Glutamatergic neuron (in vitro differentiated cells): Measurements from ENCODE around the gene STXBP1. TPM values are rescaled to one million over a fixed set of nuclear protein-coding genes. Genes with fewer than 3 reads are reported as not detected.

ENCODE experiments used
- DNase-seq: peaks from one replicate; pipeline ENCODE4 v3.0.0; 2022
- H3K27ac Mint-ChIP-seq: one replicate; pipeline ENCODE4 v1.8.0; 2020; ENCODE audit warnings: mild to moderate bottlenecking, mixed read lengths, inconsistent platforms; ENCODE audit not compliant: unreplicated experiment
- H3K27me3 Mint-ChIP-seq: one replicate; pipeline ENCODE4 v1.8.0; 2020; ENCODE audit warnings: mild to moderate bottlenecking, moderate library complexity, mixed read lengths, inconsistent platforms; ENCODE audit not compliant: unreplicated experiment
- H3K36me3 Mint-ChIP-seq: one replicate; pipeline ENCODE4 v1.8.0; 2020; ENCODE audit warnings: mild to moderate bottlenecking, mixed read lengths, inconsistent platforms; ENCODE audit not compliant: unreplicated experiment
- H3K4me1 Mint-ChIP-seq: one replicate; pipeline ENCODE4 v1.8.0; 2020; ENCODE audit warnings: mild to moderate bottlenecking, low read depth, mixed read lengths, inconsistent platforms; ENCODE audit not compliant: unreplicated experiment
- H3K4me3 Mint-ChIP-seq: one replicate; pipeline ENCODE4 v1.8.0; 2020; ENCODE audit warnings: mild to moderate bottlenecking, mixed read lengths, inconsistent platforms; ENCODE audit not compliant: unreplicated experiment
- H3K9me3 Mint-ChIP-seq: one replicate; pipeline ENCODE4 v1.8.0; 2020; ENCODE audit warnings: mild to moderate bottlenecking, moderate library complexity, mixed read lengths, inconsistent platforms; ENCODE audit not compliant: unreplicated experiment
- CTCF ChIP-seq: fragments of 200-600 bp; sonication (generic); IDR thresholded peaks from one replicate; pipeline ENCODE4 v1.5.0; 2021; ENCODE audit not compliant: partially characterized antibody, unreplicated experiment
- total RNA-seq: library from RNA; stranded (reverse); fragmentation: NEBNext Ultra II Directional; extraction: Animal tissue kit (Norgen Biotek cat#: 25700); gene quantifications from one replicate; pipeline ENCODE4 v1.2.1, GENCODE V29; 2021; ENCODE audit not compliant: unreplicated experiment

Gene STXBP1
- total RNA-seq, 1 donor from 2014 or later, result 402 TPM

DNA sequence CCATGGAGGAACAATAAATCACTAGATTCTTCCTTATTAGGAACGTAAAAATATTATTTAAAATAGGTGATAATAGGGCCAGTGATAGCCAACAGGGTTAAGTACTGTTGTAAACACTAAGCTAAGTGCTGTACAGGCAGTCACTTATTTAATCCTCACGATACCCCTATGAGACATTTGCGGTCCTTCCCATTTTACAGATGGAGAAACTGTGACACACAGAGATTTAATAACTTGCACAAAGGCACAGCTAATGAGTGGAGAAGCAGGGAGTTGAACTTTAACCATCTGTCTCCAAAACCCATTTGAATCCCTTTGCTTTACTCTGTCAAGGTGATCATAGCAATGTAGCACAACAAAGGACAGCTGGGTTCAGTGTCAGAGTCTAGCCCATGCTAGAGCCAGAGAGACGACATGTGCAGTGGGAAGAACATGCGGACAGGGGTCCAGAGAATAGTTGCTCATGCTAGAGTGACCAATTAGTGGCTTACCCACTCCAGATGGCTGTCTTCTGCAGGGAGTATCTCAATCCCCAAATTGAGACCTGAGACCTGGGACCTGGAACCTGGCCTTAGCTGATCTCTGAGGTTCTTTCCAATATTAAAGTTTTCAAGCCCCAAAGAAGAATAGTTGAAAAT is 28.9 kb downstream of the STXBP1 start:
- Mint-ChIP-seq H3K4me3 (no peak overlapping the region), H3K4me1 (peaks cover 20% of the 10 kb centered on the region), H3K27me3 (peaks cover 6% of the 10 kb centered on the region), H3K9me3 (peaks cover 4% of the 10 kb centered on the region), H3K27ac (peak overlapping the region; percentile 87), H3K36me3 (no peaks in the 10 kb centered on the region)
- no peak for DNase-seq
- no peak for TF ChIP-seq CTCF

DNA sequence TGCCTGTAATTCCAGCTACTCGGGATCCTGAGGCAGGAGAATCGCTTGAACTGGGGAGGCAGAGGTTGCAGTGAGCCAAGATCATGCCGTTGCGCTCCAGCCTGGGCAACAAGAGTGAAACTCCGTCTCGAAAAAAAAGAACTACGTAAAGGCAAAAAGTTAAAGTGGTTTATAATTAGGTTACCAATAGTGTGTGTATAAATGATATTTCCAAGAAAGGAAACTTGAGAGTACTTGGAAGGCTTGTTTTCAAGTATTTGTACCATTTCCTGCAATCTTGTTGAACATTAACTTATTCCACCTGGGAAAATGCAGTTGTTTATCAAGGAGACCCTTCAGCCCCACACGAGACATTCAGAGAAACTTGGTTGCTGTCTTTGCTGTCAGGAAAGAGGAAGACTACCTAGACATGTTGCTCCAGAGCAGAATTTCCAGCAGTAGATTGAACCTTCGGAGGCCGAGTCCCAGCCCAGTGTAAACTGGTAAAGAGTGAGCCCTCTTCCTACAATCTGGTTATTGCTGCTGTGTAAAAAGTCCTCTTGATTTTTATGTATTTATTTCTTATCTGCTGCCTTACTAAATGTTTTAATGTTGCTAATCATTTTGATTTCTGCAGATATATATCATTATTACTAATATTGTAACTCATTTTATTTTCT is 30.1 kb downstream of the STXBP1 start:
- DNase-seq, result no peak
- H3K27me3 Mint-ChIP-seq, result peaks cover 3% of the 10 kb centered on the region
- no peak overlapping the region for H3K27ac Mint-ChIP-seq
- TF ChIP-seq CTCF, result no peak
- H3K9me3 Mint-ChIP-seq, result no peaks in the 10 kb centered on the region
- no peaks in the 10 kb centered on the region for H3K36me3 Mint-ChIP-seq
- H3K4me3 Mint-ChIP-seq, result no peak overlapping the region
- H3K4me1 Mint-ChIP-seq, result peaks cover 17% of the 10 kb centered on the region

GRCh38 chr9:127644146-127644827 is 32.2 kb downstream of the STXBP1 start:
- Mint-ChIP-seq H3K27me3 (peaks cover 3% of the 10 kb centered on the region), H3K27ac (peak overlapping the region; percentile 66), H3K4me1 (peaks cover 17% of the 10 kb centered on the region), H3K4me3 (no peak overlapping the region), H3K36me3 (no peaks in the 10 kb centered on the region), H3K9me3 (no peaks in the 10 kb centered on the region)
- no peak for DNase-seq
- no peak for TF ChIP-seq CTCF

GRCh38 chr9:127644943-127645342 is 32.9 kb downstream of the STXBP1 start:
- no peaks in the 10 kb centered on the region for H3K9me3 Mint-ChIP-seq
- H3K4me1 Mint-ChIP-seq, result peaks cover 18% of the 10 kb centered on the region
- H3K36me3 Mint-ChIP-seq, result no peaks in the 10 kb centered on the region

More at GRCh38 chr9:127644943-127645342, 32.9 kb downstream of the STXBP1 start:
- no peak overlapping the region for H3K4me3 Mint-ChIP-seq
- no peak for DNase-seq
- H3K27me3 Mint-ChIP-seq, result peaks cover 3% of the 10 kb centered on the region
- H3K27ac Mint-ChIP-seq, result no peak overlapping the region
- TF ChIP-seq CTCF, result no peak
